GM06990 (cell line): ENCODE measurements around the gene MSANTD1.

Experiments used
- DNase-seq: peaks from one replicate; pipeline ENCODE4 v3.0.0-alpha.2; 2011; ENCODE audit not compliant: insufficient read length; ENCODE audit errors: extremely low read depth
- H3K27me3 ChIP-seq: replicated peaks from 2 replicates; pipeline ENCODE4 v1.6.0; 2011; ENCODE audit warnings: low read length; ENCODE audit not compliant: control insufficient read depth, insufficient read depth
- H3K36me3 ChIP-seq: 2 replicates; pipeline ENCODE4 v1.5.1; 2011; ENCODE audit warnings: low read length; ENCODE audit not compliant: control insufficient read depth, insufficient read depth
- H3K4me3 ChIP-seq: replicated peaks from 2 replicates; pipeline ENCODE4 v1.5.1; 2011; ENCODE audit warnings: low read depth, mild to moderate bottlenecking, control low read depth, low read length
- TF ChIP-seq, protein P1 (sequence below): IDR thresholded peaks from 2 replicates; pipeline ENCODE4 v1.5.1; 2011; ENCODE audit warnings: low read length, control low read depth, mild to moderate bottlenecking, inconsistent platforms; ENCODE audit not compliant: insufficient read depth, poor library complexity, severe bottlenecking

Gene MSANTD1

DNA sequence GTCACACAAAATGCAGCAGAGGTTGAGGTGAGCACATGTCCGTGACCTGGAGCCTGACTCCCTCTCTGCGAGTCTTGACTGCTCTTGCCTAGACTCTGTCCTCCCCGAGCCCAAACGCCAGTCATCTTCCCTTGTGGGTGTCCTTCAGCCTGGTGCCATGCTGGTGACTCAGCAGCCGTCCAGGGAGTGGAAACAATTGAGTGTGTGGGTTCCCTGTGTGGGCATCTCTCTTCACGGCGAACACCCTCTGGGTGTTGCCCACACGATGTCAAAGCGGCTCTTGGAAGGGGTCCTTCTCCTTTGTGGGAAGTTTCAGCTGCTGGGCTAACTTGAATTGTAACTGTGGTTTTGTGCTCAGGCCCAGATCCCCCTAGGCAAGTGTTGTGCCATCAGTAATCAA is 17.5 kb upstream of the MSANTD1 start:
- TF ChIP-seq, protein P1, sequence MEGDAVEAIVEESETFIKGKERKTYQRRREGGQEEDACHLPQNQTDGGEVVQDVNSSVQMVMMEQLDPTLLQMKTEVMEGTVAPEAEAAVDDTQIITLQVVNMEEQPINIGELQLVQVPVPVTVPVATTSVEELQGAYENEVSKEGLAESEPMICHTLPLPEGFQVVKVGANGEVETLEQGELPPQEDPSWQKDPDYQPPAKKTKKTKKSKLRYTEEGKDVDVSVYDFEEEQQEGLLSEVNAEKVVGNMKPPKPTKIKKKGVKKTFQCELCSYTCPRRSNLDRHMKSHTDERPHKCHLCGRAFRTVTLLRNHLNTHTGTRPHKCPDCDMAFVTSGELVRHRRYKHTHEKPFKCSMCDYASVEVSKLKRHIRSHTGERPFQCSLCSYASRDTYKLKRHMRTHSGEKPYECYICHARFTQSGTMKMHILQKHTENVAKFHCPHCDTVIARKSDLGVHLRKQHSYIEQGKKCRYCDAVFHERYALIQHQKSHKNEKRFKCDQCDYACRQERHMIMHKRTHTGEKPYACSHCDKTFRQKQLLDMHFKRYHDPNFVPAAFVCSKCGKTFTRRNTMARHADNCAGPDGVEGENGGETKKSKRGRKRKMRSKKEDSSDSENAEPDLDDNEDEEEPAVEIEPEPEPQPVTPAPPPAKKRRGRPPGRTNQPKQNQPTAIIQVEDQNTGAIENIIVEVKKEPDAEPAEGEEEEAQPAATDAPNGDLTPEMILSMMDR, result no peak
- Histone ChIP-seq H3K4me3 (no peak overlapping the region), H3K27me3 (no peaks in the 10 kb centered on the region), H3K36me3 (peaks cover 78% of the 10 kb centered on the region)
- DNase-seq, result no peak

DNA sequence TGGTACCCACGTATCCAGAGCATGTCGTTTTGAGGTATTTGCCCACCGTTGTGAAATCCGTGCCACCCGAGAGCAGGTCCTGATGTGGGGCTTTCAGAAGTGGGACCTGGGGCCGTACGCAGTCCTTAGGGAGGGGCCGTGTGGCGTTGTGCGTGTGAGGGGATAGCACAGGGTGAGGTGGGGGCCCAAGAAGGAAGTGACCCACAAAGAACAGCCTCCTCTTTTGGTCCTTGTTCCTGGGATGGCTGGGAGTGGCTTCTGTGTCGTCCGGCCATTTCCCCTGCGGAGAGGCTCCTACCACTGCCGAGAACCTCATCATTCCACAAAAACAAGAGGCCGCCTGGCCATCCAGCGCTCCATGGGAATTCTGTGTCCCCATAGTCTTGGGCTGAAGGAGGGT is 17.0 kb upstream of the MSANTD1 start:
- TF ChIP-seq, protein P1, result no peak
- H3K36me3 ChIP-seq, result peaks cover 79% of the 10 kb centered on the region
- no peaks in the 10 kb centered on the region for H3K27me3 ChIP-seq
- H3K4me3 ChIP-seq, result no peak overlapping the region
- DNase-seq, result no peak

DNA sequence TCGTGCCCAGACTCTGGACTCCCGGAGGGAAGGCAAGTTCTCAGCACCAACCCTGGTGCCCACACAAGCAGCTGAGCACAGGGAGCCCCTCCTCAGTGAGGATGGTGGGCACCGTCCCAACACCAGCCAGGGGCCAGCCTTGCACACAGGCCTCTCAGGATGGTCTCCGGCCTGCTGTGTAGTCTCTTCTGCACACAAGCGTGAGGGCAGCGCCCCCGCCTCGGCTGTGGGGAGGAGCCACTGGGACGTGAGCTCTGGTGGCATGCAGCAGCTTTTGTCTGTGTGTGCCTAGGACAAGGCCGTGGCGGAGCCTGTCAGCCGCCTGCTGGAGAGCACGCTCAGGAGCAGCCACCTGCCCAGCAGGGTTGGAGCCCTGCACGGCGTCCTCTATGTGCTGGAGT is 16.1 kb upstream of the MSANTD1 start:
- TF ChIP-seq, protein P1, result no peak
- DNase-seq, result no peak
- H3K36me3 ChIP-seq, result peaks cover 83% of the 10 kb centered on the region
- H3K4me3 ChIP-seq, result no peak overlapping the region
- H3K27me3 ChIP-seq, result no peaks in the 10 kb centered on the region

DNA sequence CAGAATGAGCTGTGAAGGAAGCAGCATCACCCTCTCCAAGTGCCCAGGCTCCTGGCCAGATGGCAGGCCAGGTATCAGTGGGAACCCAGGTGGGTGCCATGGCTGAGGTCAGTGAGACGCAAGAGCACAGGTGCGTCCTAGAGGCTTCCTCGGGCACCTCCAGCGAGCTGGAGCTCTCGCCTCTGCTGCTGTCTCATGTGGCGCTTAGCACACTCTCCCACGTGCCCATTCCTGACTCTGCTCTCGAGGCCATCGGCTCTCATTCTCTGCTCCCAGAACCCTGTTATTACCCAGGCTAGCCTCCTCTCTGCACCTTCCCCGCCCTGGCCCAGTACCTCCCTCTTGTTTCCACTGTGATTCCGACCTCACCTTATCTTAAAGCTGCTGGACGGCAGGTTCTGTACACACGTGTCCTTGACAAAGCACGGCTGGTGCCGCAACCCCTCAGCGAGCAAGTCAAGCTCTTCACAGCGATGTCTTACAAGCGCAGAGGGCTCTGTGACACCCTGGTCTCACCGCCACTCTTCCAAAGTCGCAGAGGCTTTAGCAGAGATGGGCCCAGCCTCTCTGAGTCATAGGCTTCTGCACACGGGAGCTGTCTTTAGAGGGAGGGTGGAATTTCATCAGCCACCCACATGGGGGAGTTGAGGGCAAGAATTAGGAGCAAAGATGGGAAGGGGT is 15.4 kb upstream of the MSANTD1 start:
- DNase-seq, result no peak
- no peaks in the 10 kb centered on the region for H3K27me3 ChIP-seq
- peaks cover 81% of the 10 kb centered on the region for H3K36me3 ChIP-seq
- H3K4me3 ChIP-seq, result no peak overlapping the region
- TF ChIP-seq, protein P1, result no peak

DNA sequence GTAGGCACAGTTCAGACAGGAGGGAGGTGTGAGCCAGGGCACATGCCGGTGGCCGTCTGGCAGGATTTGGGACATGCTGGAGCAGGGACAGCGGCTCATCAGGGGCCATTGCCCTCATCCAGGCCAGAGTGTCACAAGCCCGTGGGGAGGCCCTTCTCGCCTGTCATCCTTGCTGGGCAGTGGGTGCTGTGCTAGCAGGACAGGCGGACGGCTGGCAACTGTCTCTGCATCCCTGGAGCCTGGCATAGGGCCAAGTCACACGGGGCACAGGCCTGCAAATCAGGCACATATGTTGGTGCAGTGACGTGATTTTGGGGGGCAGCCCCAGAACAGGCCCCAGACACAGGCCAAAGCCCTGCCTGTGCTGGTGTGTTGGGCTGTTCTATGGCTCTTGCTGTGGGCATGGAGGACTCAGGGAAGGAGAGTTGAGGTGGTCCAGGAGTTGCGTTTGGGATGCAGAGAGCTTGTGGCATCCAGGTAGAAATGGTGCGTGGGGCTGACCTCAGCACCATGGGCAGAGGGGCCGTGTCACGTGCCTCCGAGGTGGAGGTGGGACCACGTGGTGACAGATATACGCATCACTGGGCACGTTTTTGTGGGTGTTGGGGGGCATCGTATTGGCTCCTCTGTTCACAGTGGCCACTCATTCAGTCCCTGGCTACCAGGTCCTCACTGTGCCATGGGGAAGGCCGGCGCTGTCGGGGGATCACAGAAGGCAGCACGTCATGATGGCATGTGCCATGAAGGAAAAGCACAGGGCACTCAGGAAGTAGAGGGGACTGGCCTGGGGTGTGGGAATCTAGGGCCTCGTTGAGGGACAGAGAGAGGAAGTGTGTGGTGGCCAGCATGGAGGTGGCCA is 14.6 kb upstream of the MSANTD1 start:
- TF ChIP-seq, protein P1, result no peak
- H3K27me3 ChIP-seq, result no peaks in the 10 kb centered on the region
- H3K36me3 ChIP-seq, result peaks cover 79% of the 10 kb centered on the region
- no peak overlapping the region for H3K4me3 ChIP-seq
- no peak for DNase-seq
